Osteoblast (primary cell): ENCODE data around the gene MIGA2. TPM values are rescaled to one million over a fixed set of nuclear protein-coding genes. Genes with fewer than 3 reads are reported as not detected.

Experiments
- DNase-seq: peaks from one replicate; pipeline ENCODE4 v3.0.0; 2011; ENCODE audit warnings: low spot score, mixed read lengths; ENCODE audit not compliant: insufficient read length; ENCODE audit errors: missing footprints
- H2AFZ ChIP-seq: 2 replicates; pipeline ENCODE4 v1.6.0; 2011; ENCODE audit warnings: mild to moderate bottlenecking, low read length
- H3K27ac ChIP-seq: 2 replicates; pipeline ENCODE4 v1.5.1; 2011; ENCODE audit warnings: mild to moderate bottlenecking, low read depth, low read length, moderate library complexity
- H3K27me3 ChIP-seq: 2 replicates; pipeline ENCODE4 v1.6.0; 2012; ENCODE audit warnings: mild to moderate bottlenecking, control low read depth, inconsistent platforms, low read length, moderate library complexity; ENCODE audit not compliant: insufficient read depth
- H3K36me3 ChIP-seq: 2 replicates; pipeline ENCODE4 v1.5.1; 2011; ENCODE audit warnings: mild to moderate bottlenecking, low read length, control low read depth, moderate library complexity; ENCODE audit not compliant: insufficient read depth
- H3K4me1 ChIP-seq: 2 replicates; pipeline ENCODE4 v1.5.1; 2011; ENCODE audit warnings: mild to moderate bottlenecking, low read length, control low read depth, moderate library complexity; ENCODE audit not compliant: insufficient read depth
- H3K4me2 ChIP-seq: 2 replicates; pipeline ENCODE4 v1.6.0; 2011; ENCODE audit warnings: mild to moderate bottlenecking, low read length; ENCODE audit not compliant: insufficient read depth
- H3K4me3 ChIP-seq: fragments of 200-600 bp; sonication (generic); 3 replicates; pipeline ENCODE4 v1.5.1; 2012; ENCODE audit warnings: mild to moderate bottlenecking, low read length, inconsistent platforms; ENCODE audit not compliant: insufficient read depth
- H3K79me2 ChIP-seq: 2 replicates; pipeline ENCODE4 v1.6.0; 2012; ENCODE audit warnings: mild to moderate bottlenecking, low read length, control low read depth, inconsistent platforms; ENCODE audit not compliant: insufficient read depth
- H3K9me3 ChIP-seq: 2 replicates; pipeline ENCODE4 v1.5.1; 2011; ENCODE audit warnings: low read depth, low read length, control low read depth
- H4K20me1 ChIP-seq: 2 replicates; pipeline ENCODE4 v1.6.0; 2012; ENCODE audit warnings: mild to moderate bottlenecking, low read length, control low read depth; ENCODE audit not compliant: insufficient read depth
- CTCF ChIP-seq: IDR thresholded peaks from 2 replicates; pipeline ENCODE4 v1.5.1; 2011; ENCODE audit warnings: mild to moderate bottlenecking, low read depth, low read length, moderate library complexity; ENCODE audit errors: extremely low read depth
- total RNA-seq: library from RNA; depleted of rRNA; stranded (reverse); fragments of >200 nt; gene quantifications from 2 replicates; pipeline ENCODE4 v1.2.3, GENCODE V29; 2012

Gene MIGA2
- total RNA-seq, 1 donor: 22.4 TPM

- TF ChIP-seq CTCF: no peak
- Histone ChIP-seq H3K27ac (no peak overlapping the region), H3K36me3 (peaks cover 10% of the 10 kb centered on the region), H3K9me3 (no peaks in the 10 kb centered on the region), H3K4me2 (no peak overlapping the region), H3K27me3 (no peaks in the 10 kb centered on the region), H2AFZ (no peak overlapping the region), H3K4me3 (no peak overlapping the region), H3K4me1 (no peaks in the 10 kb centered on the region), H3K79me2 (no peaks in the 10 kb centered on the region), H4K20me1 (no peaks in the 10 kb centered on the region)
- peak; percentile 62 for DNase-seq
These were observed 34.5 kb downstream of the MIGA2 start for GRCh38 chr9:129070696-129071525.

GRCh38 chr9:129071526-129072126, 35.2 kb downstream of the MIGA2 start:
- no peak for TF ChIP-seq CTCF
- Histone ChIP-seq H3K27me3 (no peaks in the 10 kb centered on the region), H3K4me3 (no peak overlapping the region), H3K4me1 (no peaks in the 10 kb centered on the region), H3K4me2 (no peak overlapping the region), H4K20me1 (no peaks in the 10 kb centered on the region), H3K36me3 (peaks cover 7% of the 10 kb centered on the region), H3K9me3 (no peaks in the 10 kb centered on the region), H3K79me2 (no peaks in the 10 kb centered on the region), H2AFZ (no peak overlapping the region), H3K27ac (no peak overlapping the region)
- DNase-seq: peak; percentile 51

GRCh38 chr9:129072171-129072570, 35.7 kb downstream of the MIGA2 start:
- Histone ChIP-seq H3K4me2 (no peak overlapping the region), H3K4me1 (no peaks in the 10 kb centered on the region), H3K79me2 (no peaks in the 10 kb centered on the region), H2AFZ (no peak overlapping the region), H4K20me1 (no peaks in the 10 kb centered on the region), H3K27ac (no peak overlapping the region), H3K36me3 (peaks cover 7% of the 10 kb centered on the region), H3K27me3 (no peaks in the 10 kb centered on the region), H3K9me3 (no peaks in the 10 kb centered on the region), H3K4me3 (no peak overlapping the region)
- peak; percentile 18 for DNase-seq
- TF ChIP-seq CTCF: no peak

GRCh38 chr9:129073404-129073803, 37.0 kb downstream of the MIGA2 start:
- DNase-seq: no peak
- Histone ChIP-seq H3K36me3 (no peaks in the 10 kb centered on the region), H3K27ac (no peak overlapping the region), H3K4me1 (no peaks in the 10 kb centered on the region), H3K79me2 (no peaks in the 10 kb centered on the region), H3K27me3 (no peaks in the 10 kb centered on the region), H3K4me3 (no peak overlapping the region), H3K4me2 (no peak overlapping the region), H2AFZ (no peak overlapping the region), H3K9me3 (no peaks in the 10 kb centered on the region), H4K20me1 (no peaks in the 10 kb centered on the region)
- no peak for TF ChIP-seq CTCF
